ENCODE measurements around the gene NACC1.
"Not testable (repeated sequence)": the region's sequence is repeated elsewhere in the genome, so short reads cannot be mapped to it uniquely, and the experiment has no call there.

NACC1 gene

GRCh38 chr19:13164343-13165161, 46.5 kb downstream of the NACC1 start:
- DNase-seq (ENCODE audit: low spot score), result peak; percentile 76

- DNase-seq (ENCODE audit: low spot score), result no peak
These were observed 47.3 kb downstream of the NACC1 start for GRCh38 chr19:13165162-13165997.

- not testable (repeated sequence) for DNase-seq (ENCODE audit: low spot score)
These were observed 48.1 kb downstream of the NACC1 start for GRCh38 chr19:13166151-13166550.

- no peak for DNase-seq (ENCODE audit: low spot score)
These were observed 51.7 kb downstream of the NACC1 start for GRCh38 chr19:13169769-13170168.

- no peak for DNase-seq (ENCODE audit: low spot score)
These were observed 53.1 kb downstream of the NACC1 start for GRCh38 chr19:13171146-13171545.

GRCh38 chr19:13172346-13173138, 54.5 kb downstream of the NACC1 start:
- DNase-seq (ENCODE audit: low spot score), result no peak

- DNase-seq (ENCODE audit: low spot score), result no peak
These were observed 55.2 kb downstream of the NACC1 start for GRCh38 chr19:13173139-13173737.

- DNase-seq (ENCODE audit: low spot score), result no peak
These were observed 58.3 kb downstream of the NACC1 start for GRCh38 chr19:13176345-13176744.

GRCh38 chr19:13177584-13177983, 59.5 kb downstream of the NACC1 start:
- DNase-seq (ENCODE audit: low spot score), result not testable (repeated sequence)

GRCh38 chr19:13178291-13178690, 60.2 kb downstream of the NACC1 start:
- DNase-seq (ENCODE audit: low spot score), result not testable (repeated sequence)

- DNase-seq (ENCODE audit: low spot score), result no peak
These were observed 63.8 kb downstream of the NACC1 start for GRCh38 chr19:13181747-13182388.

GRCh38 chr19:13184926-13185325, 66.9 kb downstream of the NACC1 start:
- not testable (repeated sequence) for DNase-seq (ENCODE audit: low spot score)

- DNase-seq (ENCODE audit: low spot score), result not testable (repeated sequence)
These were observed 67.9 kb downstream of the NACC1 start for GRCh38 chr19:13185763-13186657.

- not testable (repeated sequence) for DNase-seq (ENCODE audit: low spot score)
These were observed 68.6 kb downstream of the NACC1 start for GRCh38 chr19:13186688-13187087.

GRCh38 chr19:13187419-13187818, 69.4 kb downstream of the NACC1 start:
- no peak for DNase-seq (ENCODE audit: low spot score)

- no peak for DNase-seq (ENCODE audit: low spot score)
These were observed 71.5 kb downstream of the NACC1 start for GRCh38 chr19:13189600-13189999.
